Endothelial cell of umbilical vein (primary cell): ENCODE data around the gene KIF6. TPM values are rescaled to one million over a fixed set of nuclear protein-coding genes. Genes with fewer than 3 reads are reported as not detected.

Experiments used
- BruUV-seq: library from RNA; stranded (reverse); fragments of 400-500 nt; replicated peaks from 2 replicates; lab custom pipeline; 2021; lab: Mats Ljungman, UMichigan
- CTCF ChIA-PET: fragments of 300-600, 350-600 bp; sonication (Branson Sonifier 250); formaldehyde crosslinking; loops from one replicate; lab custom pipeline; 2021; ENCODE audit warnings: antibody characterized with exemption, inconsistent platforms; lab: Charles Lee
- POLR2A ChIA-PET: fragments of 300-600, 350-600 bp; sonication (Branson Sonifier 250); formaldehyde crosslinking; loops from one replicate; lab custom pipeline; 2021; ENCODE audit warnings: antibody characterized with exemption, inconsistent platforms; lab: Charles Lee
- DNase-seq: peaks from one replicate; pipeline ENCODE4 v3.0.0-alpha.2; 2011; ENCODE audit warnings: low read depth, low spot score
- FAIRE-seq: peaks from 2 replicates; lab custom pipeline; 2011; peaks lifted over from hg19 to GRCh38; lab: Jason Lieb, UNC
- H2AFZ ChIP-seq: 2 replicates; pipeline ENCODE4 v1.6.0; 2012; ENCODE audit warnings: low read depth, low read length, control low read depth, inconsistent platforms
- H3K27ac ChIP-seq: 2 replicates; pipeline ENCODE4 v1.5.1; 2011; ENCODE audit warnings: low read depth, mild to moderate bottlenecking, control low read depth, low read length, moderate library complexity; ENCODE audit not compliant: insufficient read depth
- H3K27me3 ChIP-seq, 2 experiments: 2 replicates each; pipeline versions ENCODE4 v1.6.0 to v1.6.1; 2011; ENCODE audit warnings: low read length in 2 of 2, mixed read lengths in 1 of 2; ENCODE audit not compliant: control insufficient read depth in 2 of 2, insufficient read depth in 2 of 2
- H3K36me3 ChIP-seq, 2 experiments: 2 replicates in 1 of 2; 3 replicates in 1 of 2; pipeline ENCODE4 v1.5.1; 2011; ENCODE audit warnings: low read length in 2 of 2, mild to moderate bottlenecking in 1 of 2, moderate library complexity in 1 of 2; ENCODE audit not compliant: control insufficient read depth in 2 of 2, insufficient read depth in 2 of 2; ENCODE audit errors: extremely low read depth in 1 of 2
- H3K4me1 ChIP-seq: 3 replicates; pipeline ENCODE4 v1.5.1; 2011; ENCODE audit warnings: mild to moderate bottlenecking, low read length; ENCODE audit not compliant: control insufficient read depth, insufficient read depth; ENCODE audit errors: extremely low read depth
- H3K4me2 ChIP-seq: 2 replicates; pipeline ENCODE4 v1.6.1; 2011; ENCODE audit warnings: low read length, control low read depth, mixed read lengths; ENCODE audit not compliant: insufficient read depth
- H3K4me3 ChIP-seq, 3 experiments: fragments of 200-600 bp in 1 of 3; sonication (generic), shearing (Covaris generic) in 1 of 3; replicated peaks in 1 of 3; 2 replicates each; pipeline ENCODE4 v1.5.1; 2011 to 2016; ENCODE audit warnings: control low read depth in 3 of 3, low read length in 3 of 3, mild to moderate bottlenecking in 2 of 3, inconsistent platforms in 1 of 3, low read depth in 1 of 3, moderate library complexity in 1 of 3; ENCODE audit not compliant: insufficient read depth in 1 of 3
- H3K79me2 ChIP-seq: 2 replicates; pipeline ENCODE4 v1.6.0; 2012; ENCODE audit warnings: low read length, inconsistent platforms; ENCODE audit not compliant: control insufficient read depth, insufficient read depth
- H3K9ac ChIP-seq: replicated peaks from 2 replicates; pipeline ENCODE3; 2011; ENCODE audit warnings: low read length, control low read depth; ENCODE audit not compliant: insufficient read depth; ENCODE audit errors: extremely low read depth
- H3K9me1 ChIP-seq: replicated peaks from 3 replicates; pipeline ENCODE4 v1.6.0; 2011; ENCODE audit warnings: mild to moderate bottlenecking, low read length; ENCODE audit not compliant: control insufficient read depth, insufficient read depth; ENCODE audit errors: extremely low read depth
- H3K9me3 ChIP-seq: replicated peaks from 2 replicates; pipeline ENCODE4 v1.5.1; 2012; ENCODE audit warnings: low read length, inconsistent platforms; ENCODE audit not compliant: control insufficient read depth, insufficient read depth
- H4K20me1 ChIP-seq: replicated peaks from 2 replicates; pipeline ENCODE3; 2011; ENCODE audit warnings: mild to moderate bottlenecking, low read length; ENCODE audit not compliant: control insufficient read depth, insufficient read depth; ENCODE audit errors: extremely low read depth
- EZH2 ChIP-seq: IDR thresholded peaks from 2 replicates; pipeline ENCODE4 v1.6.1; 2012; ENCODE audit warnings: borderline replicate concordance, low read depth, mild to moderate bottlenecking, moderate library complexity, low read length, inconsistent platforms; ENCODE audit not compliant: severe bottlenecking
- FOS ChIP-seq: IDR thresholded peaks from 2 replicates; pipeline ENCODE4 v1.6.1; 2011; ENCODE audit warnings: mild to moderate bottlenecking, low read length, moderate library complexity, borderline replicate concordance; ENCODE audit not compliant: insufficient read depth
- GATA2 ChIP-seq: IDR thresholded peaks from 2 replicates; pipeline ENCODE4 v1.7.0; 2011; ENCODE audit warnings: low read depth, mild to moderate bottlenecking, moderate library complexity, mixed read lengths, low read length; ENCODE audit not compliant: insufficient read length, insufficient read depth
- JUN ChIP-seq: IDR thresholded peaks from 2 replicates; pipeline ENCODE4 v1.6.1; 2011; ENCODE audit warnings: borderline replicate concordance, low read depth; ENCODE audit not compliant: insufficient read length, insufficient read depth
- MYC ChIP-seq: IDR thresholded peaks from one replicate; pipeline ENCODE4 v1.6.1; 2011; ENCODE audit warnings: mild to moderate bottlenecking, low read depth, low read length
- POLR2A ChIP-seq: IDR thresholded peaks from 2 replicates; pipeline ENCODE4 v1.6.1; 2012; ENCODE audit warnings: low read depth, mild to moderate bottlenecking, control low read depth, low read length
- POLR2AphosphoS5 ChIP-seq: IDR thresholded peaks from 2 replicates; pipeline ENCODE4 v1.6.1; 2012; ENCODE audit warnings: low read depth, mild to moderate bottlenecking, control low read depth, low read length, moderate library complexity; ENCODE audit not compliant: insufficient read depth
- dilution Hi-C: fragments of 300-500 bp; cut with MboI; formaldehyde crosslinking; loops from one replicate; pipeline ENCODE4 v1.15.0; 2019; ENCODE audit warnings: low sequenced_read_pairs; ENCODE audit not compliant: extremely low pct_ligation_motif_present
- intact Hi-C: fragments of 100-400 bp; cut with micrococcal nuclease; formaldehyde crosslinking; loops from one replicate; pipeline ENCODE4 v1.10.0; 2022
- polyA plus RNA-seq, 4 experiments: library from polyadenylated mRNA; depleted of rRNA in 3 of 4; stranded (reverse) in 3 of 4; unstranded in 1 of 4; fragments of >200 nt; gene quantifications; 2 replicates each; pipeline versions ENCODE4 v1.2.1 to v1.2.3, GENCODE V29; 2011 to 2012; ENCODE audit warnings: missing spikeins in 1 of 4
- total RNA-seq: library from RNA; stranded (reverse); gene quantifications from 2 replicates; pipeline ENCODE4 v1.2.3, GENCODE V29; 2021
- TF ChIP-seq, protein P1 (sequence below), 2 donors: IDR thresholded peaks; 1 replicate in 1 of 2; 2 replicates in 1 of 2; pipeline ENCODE4 v1.5.1; 2011; ENCODE audit warnings: low read length in 2 of 2, mild to moderate bottlenecking in 2 of 2, moderate library complexity in 2 of 2, control low read depth in 1 of 2, inconsistent platforms in 1 of 2, low read depth in 1 of 2; ENCODE audit not compliant: insufficient read depth in 1 of 2; ENCODE audit errors: extremely low read depth in 1 of 2
- TF ChIP-seq, protein P2 (sequence below): IDR thresholded peaks from 2 replicates; pipeline ENCODE4 v1.6.1; 2011; ENCODE audit not compliant: insufficient read depth, insufficient read length

KIF6 gene
- total and polyA plus RNA-seq, 2 donors (not counting 3 experiments of a cell fraction or from before 2014, with no cell fraction given) = not detected

DNA sequence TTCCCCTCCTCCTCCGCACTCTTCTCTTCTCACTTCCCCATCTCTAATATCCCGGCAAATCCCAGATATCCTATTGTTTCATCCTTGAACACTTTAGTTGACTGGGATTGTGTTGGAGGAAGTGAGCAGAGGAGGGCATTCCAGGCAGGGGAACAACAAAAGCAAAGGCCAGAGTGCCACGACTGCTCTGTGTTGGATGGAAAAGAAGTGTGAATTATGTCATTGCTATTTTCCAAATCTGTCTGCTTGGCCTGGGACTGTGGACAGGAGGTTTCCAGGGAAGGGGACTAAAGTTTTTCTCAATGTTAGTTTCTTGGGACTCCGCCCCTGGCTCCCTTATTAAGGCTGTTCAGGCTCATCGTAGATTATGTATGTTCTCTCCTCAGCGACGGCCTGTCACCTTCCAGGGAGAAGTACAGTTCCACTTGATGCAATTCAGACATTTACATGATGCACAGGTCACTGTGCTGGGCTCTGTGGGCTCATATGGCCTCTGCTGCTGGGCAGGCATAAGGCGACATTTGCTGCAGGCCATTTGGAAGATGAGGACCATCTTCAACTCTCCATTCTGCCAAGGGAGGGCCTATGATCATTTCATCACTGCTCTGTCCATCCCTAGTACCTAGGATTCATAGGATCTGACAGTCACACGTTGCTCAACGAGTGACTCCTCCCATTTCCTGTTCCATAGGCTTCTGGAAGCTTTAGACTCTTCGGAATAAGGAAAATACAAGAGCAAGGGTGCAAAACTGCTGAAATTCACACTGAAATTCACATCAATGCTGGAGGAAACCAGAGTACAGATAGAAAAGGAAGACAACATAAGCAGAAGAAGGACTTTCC lies 303.6 kb downstream of the KIF6 start:
- Histone ChIP-seq H3K36me3 (no peaks in the 10 kb centered on the region), H2AFZ (no peak overlapping the region), H3K27ac (no peak overlapping the region), H4K20me1 (no peaks in the 10 kb centered on the region), H3K79me2 (no peaks in the 10 kb centered on the region), H3K9me3 (no peaks in the 10 kb centered on the region), H3K9ac (no peak overlapping the region), H3K9me1 (no peaks in the 10 kb centered on the region), H3K4me2 (no peak overlapping the region), H3K4me3 (no peak overlapping the region), H3K27me3 (peaks cover 0 to 3% of the 10 kb centered on the region in 2 experiments), H3K4me1 (peaks cover 14% of the 10 kb centered on the region)
- no peak for DNase-seq
- TF ChIP-seq MYC = no peak
- TF ChIP-seq FOS = no peak
- TF ChIP-seq EZH2 = no peak
- TF ChIP-seq, protein P1, sequence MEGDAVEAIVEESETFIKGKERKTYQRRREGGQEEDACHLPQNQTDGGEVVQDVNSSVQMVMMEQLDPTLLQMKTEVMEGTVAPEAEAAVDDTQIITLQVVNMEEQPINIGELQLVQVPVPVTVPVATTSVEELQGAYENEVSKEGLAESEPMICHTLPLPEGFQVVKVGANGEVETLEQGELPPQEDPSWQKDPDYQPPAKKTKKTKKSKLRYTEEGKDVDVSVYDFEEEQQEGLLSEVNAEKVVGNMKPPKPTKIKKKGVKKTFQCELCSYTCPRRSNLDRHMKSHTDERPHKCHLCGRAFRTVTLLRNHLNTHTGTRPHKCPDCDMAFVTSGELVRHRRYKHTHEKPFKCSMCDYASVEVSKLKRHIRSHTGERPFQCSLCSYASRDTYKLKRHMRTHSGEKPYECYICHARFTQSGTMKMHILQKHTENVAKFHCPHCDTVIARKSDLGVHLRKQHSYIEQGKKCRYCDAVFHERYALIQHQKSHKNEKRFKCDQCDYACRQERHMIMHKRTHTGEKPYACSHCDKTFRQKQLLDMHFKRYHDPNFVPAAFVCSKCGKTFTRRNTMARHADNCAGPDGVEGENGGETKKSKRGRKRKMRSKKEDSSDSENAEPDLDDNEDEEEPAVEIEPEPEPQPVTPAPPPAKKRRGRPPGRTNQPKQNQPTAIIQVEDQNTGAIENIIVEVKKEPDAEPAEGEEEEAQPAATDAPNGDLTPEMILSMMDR (IDR thresholded peaks at IDR 0.05; ENCODE audit: extremely low read depth in 1 of 2, insufficient read depth in 1 of 2, low read depth in 1 of 2, low read length in 2 of 2) = no peak
- TF ChIP-seq POLR2A = no peak
- no peak for TF ChIP-seq POLR2AphosphoS5
- TF ChIP-seq GATA2 = no peak
- TF ChIP-seq, protein P2, sequence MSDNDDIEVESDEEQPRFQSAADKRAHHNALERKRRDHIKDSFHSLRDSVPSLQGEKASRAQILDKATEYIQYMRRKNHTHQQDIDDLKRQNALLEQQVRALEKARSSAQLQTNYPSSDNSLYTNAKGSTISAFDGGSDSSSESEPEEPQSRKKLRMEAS = no peak
- no peak for TF ChIP-seq JUN
- no TSS peak for BruUV-seq
- dilution Hi-C loops = no loop called here
- ChIA-PET POLR2A (no interaction called here), CTCF (no interaction called here)
- intact Hi-C loops = loop anchor here (10.0 kb wide), 1 partner anchor 513 kb away; the partner anchor contains the start of gene MOCS1
- FAIRE-seq = no peak
